CD4-positive, alpha-beta memory T cell (primary cell): ENCODE measurements around the gene ATAD2B. TPM values are rescaled to one million over a fixed set of nuclear protein-coding genes. Genes with fewer than 3 reads are reported as not detected.
"Not testable (repeated sequence)": the region's sequence is repeated elsewhere in the genome, so short reads cannot be mapped to it uniquely, and the experiment has no call there.

Experiments used
- CTCF ChIA-PET: fragments of 350-600 bp; sonication (Branson Sonifier 250); formaldehyde crosslinking; loops from one replicate; lab custom pipeline; 2021; ENCODE audit warnings: inconsistent platforms; ENCODE audit not compliant: partially characterized antibody; lab: Charles Lee
- POLR2A ChIA-PET: fragments of 350-600 bp; sonication (Branson Sonifier 250); formaldehyde crosslinking; loops from one replicate; lab custom pipeline; 2021; ENCODE audit not compliant: partially characterized antibody; lab: Charles Lee
- DNase-seq, 5 donors: peaks; one replicate each; pipeline versions ENCODE4 v3.0.0 to v3.0.0-alpha.2; 2020 to 2022; ENCODE audit warnings: mixed read lengths in 1 of 5
- H3K27ac ChIP-seq: one replicate; pipeline ENCODE4 v1.7.0; 2013; ENCODE audit warnings: low read depth, low read length
- H3K27me3 ChIP-seq: 2 replicates; pipeline ENCODE4 v1.7.0; 2013; ENCODE audit warnings: mild to moderate bottlenecking, low read length, moderate library complexity; ENCODE audit not compliant: insufficient read depth
- H3K36me3 ChIP-seq: 2 replicates; pipeline ENCODE4 v1.7.0; 2013; ENCODE audit warnings: mild to moderate bottlenecking, low read length, moderate library complexity; ENCODE audit not compliant: insufficient read depth
- H3K4me1 ChIP-seq: 2 replicates; pipeline ENCODE4 v1.7.0; 2013; ENCODE audit warnings: mild to moderate bottlenecking, low read length, moderate library complexity; ENCODE audit not compliant: insufficient read depth
- H3K4me3 ChIP-seq, 2 donors: one replicate each; pipeline ENCODE4 v1.7.0; 2013; ENCODE audit warnings: low read length in 2 of 2, mild to moderate bottlenecking in 1 of 2
- H3K9me3 ChIP-seq, 2 donors: one replicate each; pipeline ENCODE4 v1.7.0; 2013; ENCODE audit warnings: low read length in 2 of 2, control low read depth in 1 of 2; ENCODE audit not compliant: control insufficient read depth in 1 of 2
- H3K27ac Mint-ChIP-seq, 7 donors: one replicate each; pipeline ENCODE4 v1.8.0; 2020 to 2021; ENCODE audit warnings: mixed read lengths in 7 of 7, mild to moderate bottlenecking in 6 of 7, inconsistent platforms in 3 of 7, moderate library complexity in 3 of 7
- H3K27me3 Mint-ChIP-seq, 2 donors: one replicate each; pipeline ENCODE4 v1.8.0; 2020 to 2021; ENCODE audit warnings: mixed read lengths in 2 of 2
- H3K36me3 Mint-ChIP-seq, 2 donors: one replicate each; pipeline ENCODE4 v1.8.0; 2020 to 2021; ENCODE audit warnings: mixed read lengths in 2 of 2, inconsistent platforms in 1 of 2, mild to moderate bottlenecking in 1 of 2
- H3K4me1 Mint-ChIP-seq, 4 donors: one replicate each; pipeline ENCODE4 v1.8.0; 2020 to 2021; ENCODE audit warnings: mixed read lengths in 4 of 4, mild to moderate bottlenecking in 1 of 4
- H3K4me3 Mint-ChIP-seq, 8 donors: one replicate each; pipeline ENCODE4 v1.8.0; 2020 to 2021; ENCODE audit warnings: mixed read lengths in 8 of 8, mild to moderate bottlenecking in 7 of 8, moderate library complexity in 6 of 8, inconsistent platforms in 3 of 8
- H3K9me3 Mint-ChIP-seq, 8 donors: one replicate each; pipeline ENCODE4 v1.8.0; 2020 to 2021; ENCODE audit warnings: mixed read lengths in 8 of 8, mild to moderate bottlenecking in 5 of 8, inconsistent platforms in 3 of 8, moderate library complexity in 1 of 8
- intact Hi-C: fragments of 100-400 bp; cut with micrococcal nuclease; formaldehyde crosslinking; loops from one replicate; pipeline ENCODE4 v1.15.1; 2023
- polyA plus RNA-seq, 2 donors: library from polyadenylated mRNA; unstranded; fragments of 300-500 nt; fragmentation: Illumina TruSeq; gene quantifications; one replicate each; pipeline ENCODE4 v1.2.3, GENCODE V29; 2021
- total RNA-seq, 2 experiments: library from RNA; stranded (reverse); gene quantifications; one replicate each; pipeline ENCODE4 v1.2.3, GENCODE V29; 2021

The ATAD2B gene
- total and polyA plus RNA-seq, 4 experiments from 2014 or later: 3.8 to 44.4 (median 22.9) TPM

DNA sequence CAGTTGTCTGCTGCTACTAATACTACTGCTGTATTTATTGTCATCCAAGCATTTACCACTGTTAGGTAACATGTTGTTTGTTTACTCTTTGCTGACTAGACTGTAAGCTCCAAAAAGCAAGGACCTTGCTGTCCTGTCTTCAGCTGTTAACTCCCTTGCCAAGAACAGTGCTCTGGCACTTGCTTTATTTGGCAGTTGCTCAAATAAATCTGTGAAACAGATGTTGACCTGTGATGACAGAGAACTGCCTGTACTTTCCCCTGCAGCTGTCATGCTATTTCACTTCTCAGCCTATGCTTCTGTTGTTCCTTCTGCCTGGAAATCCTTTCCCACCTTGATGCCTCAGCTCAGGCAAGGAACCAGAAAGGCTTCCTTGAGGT lies 181.2 kb downstream of the ATAD2B start:
- H3K27me3 ChIP-seq: no peaks in the 10 kb centered on the region
- H3K4me1 ChIP-seq: no peaks in the 10 kb centered on the region
- H3K36me3 ChIP-seq: peaks cover under 1% of the 10 kb centered on the region
- peak overlapping the region in 2 of 7 donors; percentile 0 to 26 for H3K27ac Mint-ChIP-seq
- no peaks in the 10 kb centered on the region for H3K27me3 Mint-ChIP-seq
- no peaks in the 10 kb centered on the region for H3K9me3 Mint-ChIP-seq
- H3K27ac ChIP-seq: no peak overlapping the region
- intact Hi-C loops: no loop called here
- no peak for DNase-seq
- POLR2A ChIA-PET: no interaction called here
- peaks cover 0 to 13% (median 2%) of the 10 kb centered on the region in 4 donors for H3K4me1 Mint-ChIP-seq
- H3K4me3 Mint-ChIP-seq: no peak overlapping the region
- CTCF ChIA-PET: no interaction called here
- peaks cover 18 to 26% of the 10 kb centered on the region in 2 donors for H3K36me3 Mint-ChIP-seq
- H3K9me3 ChIP-seq: no peaks in the 10 kb centered on the region
- no peak overlapping the region for H3K4me3 ChIP-seq

DNA sequence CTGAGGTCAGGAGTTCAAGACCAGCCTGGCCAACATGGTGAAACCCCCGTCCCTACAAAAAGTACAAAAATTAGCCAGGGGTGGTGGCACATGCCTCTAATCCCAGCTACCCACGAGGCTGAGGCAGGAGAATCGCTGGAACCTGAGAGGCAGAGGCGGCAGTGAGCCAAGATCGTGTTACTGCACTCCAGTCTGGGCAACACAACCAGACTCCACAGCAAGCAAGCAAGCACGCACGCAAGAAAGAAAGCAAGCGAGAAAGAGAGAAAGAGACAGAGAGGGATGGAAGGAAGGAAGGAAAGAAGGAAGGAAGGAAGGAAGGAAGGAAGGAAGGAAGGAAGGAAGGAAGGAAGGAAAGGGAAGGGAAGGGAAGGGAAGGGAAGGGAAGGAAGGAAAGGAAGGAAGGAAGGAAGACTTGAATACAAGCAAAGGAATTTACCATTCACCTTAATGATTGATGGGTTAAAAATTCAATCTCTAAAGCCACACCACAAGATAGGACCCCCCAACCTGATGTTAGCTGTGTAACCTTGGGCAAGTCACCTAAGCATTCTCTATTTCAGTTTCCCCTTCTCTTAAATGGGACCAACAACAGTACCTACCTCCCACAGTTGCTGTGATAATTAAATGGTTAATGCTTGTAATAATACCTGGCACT lies 181.7 kb downstream of the ATAD2B start:
- H3K27ac Mint-ChIP-seq: peak overlapping the region in 2 of 7 donors; percentile 74 to 90

DNA sequence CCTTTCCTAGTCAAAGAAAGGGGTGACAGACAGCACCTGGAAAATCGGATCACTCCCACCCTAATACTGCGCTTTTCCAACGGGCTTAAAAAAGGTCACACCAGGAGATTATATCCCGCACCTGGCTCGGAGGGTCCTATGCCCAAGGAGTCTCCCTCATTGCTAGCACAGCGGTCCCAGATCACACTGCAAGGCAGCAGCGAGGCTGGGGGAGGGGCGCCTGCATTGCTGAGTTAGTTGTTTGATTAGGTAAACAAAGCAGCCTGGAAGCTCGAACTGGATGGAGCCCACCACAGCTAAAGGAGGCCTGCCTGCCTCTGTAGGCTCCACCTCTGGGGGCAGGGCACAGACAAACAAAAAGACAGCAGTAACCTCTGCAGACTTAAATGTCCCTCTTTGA lies 190.1 kb downstream of the ATAD2B start:
- H3K36me3 ChIP-seq, H3K4me3 Mint-ChIP-seq, H3K4me1 Mint-ChIP-seq, H3K27me3 Mint-ChIP-seq, POLR2A ChIA-PET, H3K4me3 ChIP-seq, H3K27ac ChIP-seq, H3K9me3 ChIP-seq, DNase-seq, H3K27ac Mint-ChIP-seq, H3K4me1 ChIP-seq, H3K27me3 ChIP-seq, CTCF ChIA-PET, intact Hi-C loops, H3K9me3 Mint-ChIP-seq: not testable (repeated sequence)
- peaks cover 39 to 71% of the 10 kb centered on the region in 2 donors for H3K36me3 Mint-ChIP-seq

More for the DNA sequence above, 181.7 kb downstream of the ATAD2B start:
- H3K4me3 ChIP-seq: no peak overlapping the region
- H3K27me3 ChIP-seq: no peaks in the 10 kb centered on the region
- no peaks in the 10 kb centered on the region for H3K4me1 ChIP-seq
- Mint-ChIP-seq H3K36me3 (peaks cover 14 to 26% of the 10 kb centered on the region in 2 donors), H3K4me3 (peak overlapping the region in 1 of 8 donors; percentile 62), H3K4me1 (peaks cover 0 to 13% (median 2%) of the 10 kb centered on the region in 4 donors), H3K27me3 (no peaks in the 10 kb centered on the region), H3K9me3 (no peaks in the 10 kb centered on the region)
- no peaks in the 10 kb centered on the region for H3K9me3 ChIP-seq
- POLR2A ChIA-PET: no interaction called here
- CTCF ChIA-PET: no interaction called here
- DNase-seq: no peak
- no peak overlapping the region for H3K27ac ChIP-seq
- intact Hi-C loops: no loop called here
- H3K36me3 ChIP-seq: no peaks in the 10 kb centered on the region

DNA sequence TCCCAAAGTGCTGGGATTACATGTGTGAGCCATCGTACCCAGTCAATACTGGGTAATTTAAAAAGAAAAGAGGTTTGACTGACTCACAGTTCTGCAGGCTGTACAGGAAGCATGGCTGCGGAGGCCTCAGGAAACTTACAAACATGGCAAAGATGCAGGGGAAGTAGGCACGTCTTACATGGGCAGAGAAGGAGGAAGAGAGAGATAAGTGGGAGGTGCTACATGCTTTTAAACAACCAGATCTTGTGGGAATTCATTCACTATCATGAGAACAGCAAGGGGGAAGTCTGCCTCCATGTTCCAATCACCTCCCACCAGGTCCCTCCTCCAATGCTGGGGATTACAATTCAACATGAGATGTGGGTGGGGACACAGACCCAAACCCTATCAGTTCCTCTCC lies 192.5 kb downstream of the ATAD2B start:
- intact Hi-C loops: no loop called here
- Mint-ChIP-seq H3K4me1 (peaks cover 0 to 4% (median under 1%) of the 10 kb centered on the region in 4 donors), H3K9me3 (peaks cover 0 to 3% (median 0%) of the 10 kb centered on the region in 8 donors), H3K36me3 (peaks cover 46 to 74% of the 10 kb centered on the region in 2 donors), H3K27ac (no peak overlapping the region), H3K4me3 (no peak overlapping the region), H3K27me3 (no peaks in the 10 kb centered on the region)
- ChIA-PET POLR2A (no interaction called here), CTCF (no interaction called here)
- H3K4me3 ChIP-seq: no peak overlapping the region
- no peak overlapping the region for H3K27ac ChIP-seq
- no peaks in the 10 kb centered on the region for H3K9me3 ChIP-seq
- no peaks in the 10 kb centered on the region for H3K36me3 ChIP-seq
- DNase-seq: no peak
- no peaks in the 10 kb centered on the region for H3K4me1 ChIP-seq
- H3K27me3 ChIP-seq: no peaks in the 10 kb centered on the region

DNA sequence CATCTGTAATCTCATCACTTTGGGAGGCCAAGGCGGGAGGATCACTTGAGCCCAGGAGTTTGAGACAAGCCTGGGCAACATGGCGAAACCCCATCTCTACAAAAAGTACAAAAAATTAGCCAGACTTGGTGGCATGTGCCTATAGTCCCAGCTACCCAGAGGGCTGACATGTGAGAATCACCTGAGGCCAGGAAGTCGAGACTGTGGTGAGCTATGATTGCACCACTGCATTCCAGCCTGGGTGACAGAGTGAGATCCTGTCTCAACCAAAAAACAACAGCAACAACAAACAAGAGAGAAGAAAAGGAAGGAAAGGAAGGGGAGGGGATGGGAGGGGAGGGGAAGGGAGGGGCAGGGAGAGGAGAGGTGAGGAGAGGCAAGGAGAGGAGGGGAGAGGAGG lies 203.9 kb downstream of the ATAD2B start:
- H3K36me3 ChIP-seq, H3K4me3 Mint-ChIP-seq, H3K27ac ChIP-seq, H3K27me3 Mint-ChIP-seq, intact Hi-C loops, H3K4me1 Mint-ChIP-seq, POLR2A ChIA-PET, CTCF ChIA-PET, H3K4me1 ChIP-seq, H3K27ac Mint-ChIP-seq, DNase-seq, H3K4me3 ChIP-seq, H3K27me3 ChIP-seq, H3K9me3 ChIP-seq: not testable (repeated sequence)
- Mint-ChIP-seq H3K9me3 (peaks cover 0 to 36% (median 28%) of the 10 kb centered on the region in 8 donors), H3K36me3 (peaks cover 51 to 87% of the 10 kb centered on the region in 2 donors)

DNA sequence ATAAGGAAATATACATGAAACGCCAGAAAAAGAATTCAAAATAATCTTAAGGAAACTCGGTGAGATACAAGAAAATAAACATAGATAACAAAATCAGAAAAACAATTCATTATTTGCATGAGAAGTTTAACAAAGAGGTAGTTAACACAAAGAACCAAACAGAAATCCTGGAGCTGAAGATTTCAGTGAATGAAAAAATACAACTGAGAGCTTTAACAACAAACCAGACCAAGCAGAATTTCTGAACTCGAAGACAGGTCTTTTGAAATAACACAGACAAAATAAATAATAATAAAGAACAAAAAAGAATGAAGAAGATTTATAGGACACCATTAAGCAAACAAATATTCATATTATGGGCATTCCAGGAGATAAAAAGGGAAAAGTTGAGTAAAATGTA lies 204.7 kb downstream of the ATAD2B start:
- Mint-ChIP-seq H3K27ac (no peak overlapping the region), H3K27me3 (no peaks in the 10 kb centered on the region), H3K4me1 (no peaks in the 10 kb centered on the region), H3K9me3 (peaks cover 0 to 36% (median 28%) of the 10 kb centered on the region in 8 donors), H3K36me3 (peaks cover 48 to 87% of the 10 kb centered on the region in 2 donors), H3K4me3 (no peak overlapping the region)
- Histone ChIP-seq H3K27ac (no peak overlapping the region), H3K9me3 (peaks cover 0 to 4% of the 10 kb centered on the region in 2 donors), H3K27me3 (no peaks in the 10 kb centered on the region), H3K4me1 (no peaks in the 10 kb centered on the region), H3K4me3 (no peak overlapping the region), H3K36me3 (no peaks in the 10 kb centered on the region)
- no peak for DNase-seq
- intact Hi-C loops: no loop called here
- CTCF ChIA-PET: no interaction called here
- POLR2A ChIA-PET: no interaction called here

DNA sequence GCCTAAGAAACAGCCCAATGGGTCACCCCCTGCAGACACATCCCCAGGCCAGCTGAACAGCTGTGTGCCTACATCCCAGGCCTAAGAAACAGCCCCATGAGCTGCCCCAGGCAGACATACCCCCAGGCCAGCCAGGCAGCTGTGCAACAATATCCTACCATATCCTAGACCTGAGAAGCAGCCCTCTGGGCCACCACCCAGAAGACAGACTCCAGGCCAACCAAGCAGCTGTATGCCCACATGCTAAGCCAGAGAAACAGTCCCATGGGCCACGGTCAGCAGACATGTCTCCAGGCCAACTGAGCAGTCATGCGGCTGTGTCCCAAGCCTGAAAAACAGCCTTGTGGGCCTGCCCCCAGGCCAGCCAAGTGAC lies 205.5 kb downstream of the ATAD2B start:
- Histone ChIP-seq H3K36me3 (no peaks in the 10 kb centered on the region), H3K4me1 (no peaks in the 10 kb centered on the region), H3K4me3 (no peak overlapping the region), H3K27ac (no peak overlapping the region), H3K27me3 (no peaks in the 10 kb centered on the region), H3K9me3 (peaks cover 0 to 4% of the 10 kb centered on the region in 2 donors)
- Mint-ChIP-seq H3K27me3 (no peaks in the 10 kb centered on the region), H3K27ac (no peak overlapping the region), H3K36me3 (peaks cover 51 to 88% of the 10 kb centered on the region in 2 donors), H3K9me3 (peaks cover 0 to 36% (median 27%) of the 10 kb centered on the region in 8 donors), H3K4me1 (no peaks in the 10 kb centered on the region), H3K4me3 (no peak overlapping the region)
- no peak for DNase-seq
- CTCF ChIA-PET: no interaction called here
- intact Hi-C loops: no loop called here
- POLR2A ChIA-PET: no interaction called here
